Measurements from ENCODE around the gene SMAD3.

The SMAD3 gene

DNA sequence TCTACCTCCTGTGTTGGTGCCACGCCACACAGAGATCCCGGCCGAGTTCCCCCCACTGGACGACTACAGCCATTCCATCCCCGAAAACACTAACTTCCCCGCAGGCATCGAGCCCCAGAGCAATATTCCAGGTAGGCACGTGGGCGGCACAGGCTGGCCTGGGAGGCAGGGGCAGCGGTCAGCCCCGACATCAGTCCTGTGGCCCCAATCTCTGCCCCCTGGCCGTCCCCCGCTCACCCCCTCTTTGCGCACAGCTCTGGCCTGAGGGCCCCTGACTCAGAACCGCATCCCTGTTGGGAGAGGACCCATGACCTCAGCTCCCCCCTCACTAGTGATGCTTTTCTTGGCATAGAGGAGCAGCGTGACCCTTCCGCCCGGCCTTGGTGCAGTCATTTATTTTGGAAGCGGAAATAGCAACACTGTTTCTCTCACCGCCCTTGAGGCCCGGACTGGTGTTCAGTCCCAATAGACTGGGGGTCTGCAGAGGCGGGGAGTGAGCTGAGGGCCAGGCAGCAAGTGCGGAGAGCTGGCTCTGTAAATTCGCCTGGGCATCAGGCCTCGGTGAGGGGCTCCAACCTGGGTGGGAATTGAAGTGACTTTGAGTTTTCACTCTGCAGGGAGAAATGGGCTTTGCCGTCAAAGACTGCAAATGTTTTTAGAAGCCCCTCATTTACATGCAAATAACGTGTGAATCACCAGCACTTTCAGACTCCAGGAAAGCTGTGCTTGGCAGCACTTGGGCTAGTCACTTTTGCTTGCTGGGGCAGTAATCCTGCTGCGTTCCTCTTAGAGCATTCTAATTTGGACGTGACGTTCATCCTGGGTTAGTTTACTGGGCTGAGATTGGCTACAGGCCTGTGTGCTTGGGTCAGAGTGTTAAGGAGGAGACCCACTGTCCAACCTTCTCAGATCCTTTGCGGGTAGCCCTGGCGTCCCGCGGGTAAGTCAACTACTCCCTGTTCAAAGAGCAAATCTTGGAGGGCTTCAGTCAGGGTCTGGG lies 100.2 kb downstream of the SMAD3 start:
- Histone ChIP-seq H3K27me3 (ENCODE audit: control insufficient read depth, insufficient read depth, low read length) (no peaks in the 10 kb centered on the region), H3K9ac (ENCODE audit: low read depth, low read length) (peak overlapping the region; percentile 33; the same call in 1 of the 2 replicates), H3K27ac (ENCODE audit: low read depth, low read length) (peak overlapping the region; percentile 97), H3K9me3 (ENCODE audit: control insufficient read depth, insufficient read depth, low read length) (no peaks in the 10 kb centered on the region), H3K4me1 (ENCODE audit: control insufficient read depth, insufficient read depth, low read length) (peaks cover 28% of the 10 kb centered on the region), H3K4me3 (ENCODE audit: low read depth, low read length) (peak overlapping the region; percentile 23), H3K36me3 (ENCODE audit: control insufficient read depth, insufficient read depth, low read length) (peaks cover 17% of the 10 kb centered on the region; the same call in 1 of the 2 replicates)

DNA sequence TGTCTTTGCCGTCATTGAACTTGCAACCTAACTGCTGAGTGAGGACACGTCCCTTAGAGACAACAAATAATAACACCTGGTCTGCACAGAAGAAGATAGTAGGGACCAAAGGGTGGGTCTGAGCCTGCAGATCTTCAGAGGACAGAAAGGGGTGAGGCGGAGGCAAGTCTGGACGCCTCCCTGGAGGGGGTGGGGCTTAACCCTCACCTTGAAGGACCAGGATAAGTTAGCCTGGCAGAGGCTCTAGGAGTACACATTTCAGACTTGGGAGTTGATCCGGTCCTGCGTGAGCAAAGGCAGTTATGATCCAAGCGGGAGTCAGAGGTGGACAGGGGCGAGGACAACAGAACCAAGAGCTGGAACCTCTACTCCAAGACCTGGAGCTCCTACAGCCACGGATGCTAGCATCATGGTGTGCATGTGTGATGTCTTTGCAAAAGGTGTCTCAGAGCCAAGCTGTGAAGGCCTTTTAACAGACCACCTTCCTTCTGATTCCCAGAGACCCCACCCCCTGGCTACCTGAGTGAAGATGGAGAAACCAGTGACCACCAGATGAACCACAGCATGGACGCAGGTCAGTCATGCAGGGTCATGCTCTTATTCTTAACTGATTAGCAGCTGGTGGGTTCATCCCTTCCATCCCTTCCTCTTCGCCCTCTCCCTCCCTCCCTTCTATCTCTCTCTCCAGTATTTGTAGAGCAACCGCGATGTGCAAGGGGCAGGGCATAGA lies 101.0 kb downstream of the SMAD3 start:
- H3K27me3 ChIP-seq (ENCODE audit: control insufficient read depth, insufficient read depth, low read length), result no peaks in the 10 kb centered on the region
- peak overlapping the region; percentile 23 for H3K4me3 ChIP-seq (ENCODE audit: low read depth, low read length)
- H3K9ac ChIP-seq (ENCODE audit: low read depth, low read length), result no peak overlapping the region
- H3K4me1 ChIP-seq (ENCODE audit: control insufficient read depth, insufficient read depth, low read length), result peaks cover 28% of the 10 kb centered on the region
- no peaks in the 10 kb centered on the region for H3K9me3 ChIP-seq (ENCODE audit: control insufficient read depth, insufficient read depth, low read length)
- H3K27ac ChIP-seq (ENCODE audit: low read depth, low read length), result peak overlapping the region; percentile 97
- peaks cover 24% of the 10 kb centered on the region for H3K36me3 ChIP-seq (ENCODE audit: control insufficient read depth, insufficient read depth, low read length)

DNA sequence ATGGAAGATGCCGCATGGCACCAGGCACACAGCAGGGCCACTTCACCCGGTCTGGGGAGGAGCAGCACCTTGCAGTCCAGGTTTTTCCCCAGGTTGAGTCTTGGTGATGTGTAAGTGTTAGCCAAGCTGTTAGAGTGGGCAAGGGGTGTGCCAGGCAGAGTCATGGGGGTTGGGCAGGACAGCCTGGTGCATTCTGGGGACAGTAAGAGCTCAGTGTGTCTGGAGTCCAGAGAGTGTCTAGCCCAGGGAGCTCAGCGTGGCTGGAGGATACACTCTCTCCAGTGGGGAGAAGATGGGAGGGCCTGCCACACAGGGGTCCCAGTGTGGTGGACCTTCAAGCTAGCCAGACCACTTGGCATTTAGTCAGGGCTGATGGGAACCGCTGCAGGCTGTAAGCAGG lies 101.7 kb downstream of the SMAD3 start:
- Histone ChIP-seq H3K4me1 (ENCODE audit: control insufficient read depth, insufficient read depth, low read length) (peaks cover 28% of the 10 kb centered on the region), H3K4me3 (ENCODE audit: low read depth, low read length) (no peak overlapping the region), H3K9me3 (ENCODE audit: control insufficient read depth, insufficient read depth, low read length) (no peaks in the 10 kb centered on the region), H3K27me3 (ENCODE audit: control insufficient read depth, insufficient read depth, low read length) (no peaks in the 10 kb centered on the region), H3K27ac (ENCODE audit: low read depth, low read length) (no peak overlapping the region), H3K36me3 (ENCODE audit: control insufficient read depth, insufficient read depth, low read length) (peaks cover 29% of the 10 kb centered on the region), H3K9ac (ENCODE audit: low read depth, low read length) (no peak overlapping the region)

DNA sequence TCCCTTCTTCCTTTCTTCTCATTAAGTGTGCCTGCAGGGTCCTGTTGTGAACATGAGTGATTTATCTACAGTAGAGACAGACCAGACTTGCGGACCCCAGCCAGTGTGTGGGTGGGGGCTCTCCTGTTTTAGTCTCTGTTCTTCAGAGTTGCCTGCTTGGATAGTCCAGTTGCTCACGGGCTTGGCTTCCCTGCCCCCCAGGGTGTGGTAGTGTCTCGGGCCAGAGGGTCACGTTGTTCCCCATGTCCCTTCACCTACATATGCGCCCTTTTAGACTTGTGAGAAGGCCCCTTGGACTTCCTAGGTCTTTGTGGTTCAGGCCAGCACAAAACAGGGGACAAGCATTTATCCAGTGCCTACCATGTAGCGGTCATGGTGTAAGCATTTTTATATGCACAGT lies 103.3 kb downstream of the SMAD3 start:
- H3K9me3 ChIP-seq (ENCODE audit: control insufficient read depth, insufficient read depth, low read length), result no peaks in the 10 kb centered on the region
- H3K4me3 ChIP-seq (ENCODE audit: low read depth, low read length), result no peak overlapping the region
- H3K27ac ChIP-seq (ENCODE audit: low read depth, low read length), result no peak overlapping the region
- peaks cover 29% of the 10 kb centered on the region for H3K36me3 ChIP-seq (ENCODE audit: control insufficient read depth, insufficient read depth, low read length)
- no peak overlapping the region for H3K9ac ChIP-seq (ENCODE audit: low read depth, low read length)
- H3K4me1 ChIP-seq (ENCODE audit: control insufficient read depth, insufficient read depth, low read length), result peaks cover 28% of the 10 kb centered on the region
- no peaks in the 10 kb centered on the region for H3K27me3 ChIP-seq (ENCODE audit: control insufficient read depth, insufficient read depth, low read length)

DNA sequence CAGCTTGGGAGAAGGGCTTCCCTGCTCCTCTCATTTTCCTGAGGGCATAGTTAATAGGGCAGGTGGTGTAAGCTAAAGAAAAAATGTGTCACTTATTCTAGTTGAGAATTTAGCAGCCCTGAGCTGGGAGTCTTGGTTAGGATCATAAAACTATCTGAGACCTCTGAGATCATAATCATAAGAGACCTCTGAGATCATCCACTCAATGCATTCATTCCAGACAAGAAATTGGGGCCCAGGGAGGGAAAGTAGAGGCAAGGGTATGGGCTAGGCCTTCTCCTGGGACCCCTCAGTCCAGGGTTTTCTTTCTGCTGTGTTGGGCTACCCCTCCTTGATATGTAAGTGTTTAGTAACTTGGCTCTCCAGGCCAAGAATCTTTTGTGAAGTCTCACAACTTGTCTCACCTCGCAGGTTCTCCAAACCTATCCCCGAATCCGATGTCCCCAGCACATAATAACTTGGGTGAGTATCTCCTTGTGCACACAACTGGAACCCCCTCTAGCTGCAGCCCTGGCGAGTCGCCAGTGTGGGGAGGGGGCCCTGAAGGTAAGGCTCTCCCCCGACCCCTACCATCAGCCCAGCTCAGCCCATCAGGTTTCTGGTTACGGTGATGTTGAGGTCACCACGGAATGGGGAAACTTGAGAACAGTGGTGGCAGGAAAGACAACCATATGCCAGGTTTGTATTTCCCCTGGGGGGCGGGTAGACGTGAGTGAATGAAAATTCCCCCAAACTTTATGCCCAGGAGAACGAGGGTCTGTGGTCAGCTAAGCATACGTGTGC lies 104.9 kb downstream of the SMAD3 start:
- H3K9me3 ChIP-seq (ENCODE audit: control insufficient read depth, insufficient read depth, low read length), result no peaks in the 10 kb centered on the region
- H3K36me3 ChIP-seq (ENCODE audit: control insufficient read depth, insufficient read depth, low read length), result peaks cover 34% of the 10 kb centered on the region
- H3K4me1 ChIP-seq (ENCODE audit: control insufficient read depth, insufficient read depth, low read length), result peaks cover 23% of the 10 kb centered on the region
- H3K9ac ChIP-seq (ENCODE audit: low read depth, low read length), result no peak overlapping the region
- H3K4me3 ChIP-seq (ENCODE audit: low read depth, low read length), result no peak overlapping the region
- no peaks in the 10 kb centered on the region for H3K27me3 ChIP-seq (ENCODE audit: control insufficient read depth, insufficient read depth, low read length)
- no peak overlapping the region for H3K27ac ChIP-seq (ENCODE audit: low read depth, low read length)

DNA sequence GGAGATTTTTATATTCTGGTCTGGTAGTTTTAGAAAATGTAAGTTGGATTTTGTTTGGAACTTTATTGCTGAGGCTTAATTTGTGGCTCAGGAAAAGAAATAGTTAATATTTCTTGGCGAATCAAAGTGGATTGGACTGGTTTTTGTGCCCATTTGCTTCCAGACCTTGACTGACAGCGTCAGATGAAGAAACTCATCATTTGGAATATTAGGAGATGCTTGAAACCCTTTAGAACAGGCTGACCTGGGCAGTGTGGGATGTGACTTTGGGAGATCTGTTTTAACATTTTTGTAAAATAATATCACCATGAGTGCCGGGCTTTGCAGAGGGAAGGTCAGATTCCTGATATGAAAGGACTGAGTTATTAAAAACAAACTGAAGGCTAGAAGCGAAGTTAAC lies 106.1 kb downstream of the SMAD3 start:
- H3K27me3 ChIP-seq (ENCODE audit: control insufficient read depth, insufficient read depth, low read length), result no peaks in the 10 kb centered on the region
- H3K9ac ChIP-seq (ENCODE audit: low read depth, low read length), result no peak overlapping the region
- peaks cover 20% of the 10 kb centered on the region for H3K4me1 ChIP-seq (ENCODE audit: control insufficient read depth, insufficient read depth, low read length)
- H3K4me3 ChIP-seq (ENCODE audit: low read depth, low read length), result no peak overlapping the region
- no peaks in the 10 kb centered on the region for H3K9me3 ChIP-seq (ENCODE audit: control insufficient read depth, insufficient read depth, low read length)
- no peak overlapping the region for H3K27ac ChIP-seq (ENCODE audit: low read depth, low read length)
- peaks cover 34% of the 10 kb centered on the region for H3K36me3 ChIP-seq (ENCODE audit: control insufficient read depth, insufficient read depth, low read length)

DNA sequence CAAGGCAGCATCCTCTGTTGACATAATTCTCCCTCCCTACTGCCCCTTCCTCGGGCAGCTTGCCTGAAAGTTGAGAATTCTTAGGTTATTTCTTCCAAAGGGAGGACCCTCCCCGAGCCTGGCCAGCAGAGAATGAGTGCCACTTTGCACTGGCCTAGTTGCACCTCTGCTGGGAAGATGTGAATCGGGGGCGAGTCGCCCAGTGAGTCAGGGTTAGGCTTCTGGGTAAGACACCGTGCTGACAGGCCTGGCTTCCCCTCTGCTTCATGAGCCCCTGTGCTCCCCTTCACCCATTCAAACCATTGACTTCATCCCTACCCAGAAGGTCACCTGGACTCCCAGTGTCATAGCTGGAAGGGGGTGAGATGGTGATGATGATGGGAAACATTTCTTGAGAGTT lies 106.8 kb downstream of the SMAD3 start:
- peaks cover 19% of the 10 kb centered on the region; the same call in 1 of the 2 replicates for H3K4me1 ChIP-seq (ENCODE audit: control insufficient read depth, insufficient read depth, low read length)
- no peak overlapping the region for H3K9ac ChIP-seq (ENCODE audit: low read depth, low read length)
- no peaks in the 10 kb centered on the region for H3K27me3 ChIP-seq (ENCODE audit: control insufficient read depth, insufficient read depth, low read length)
- no peaks in the 10 kb centered on the region for H3K9me3 ChIP-seq (ENCODE audit: control insufficient read depth, insufficient read depth, low read length)
- no peak overlapping the region for H3K27ac ChIP-seq (ENCODE audit: low read depth, low read length)
- no peak overlapping the region for H3K4me3 ChIP-seq (ENCODE audit: low read depth, low read length)
- H3K36me3 ChIP-seq (ENCODE audit: control insufficient read depth, insufficient read depth, low read length), result peaks cover 27% of the 10 kb centered on the region

DNA sequence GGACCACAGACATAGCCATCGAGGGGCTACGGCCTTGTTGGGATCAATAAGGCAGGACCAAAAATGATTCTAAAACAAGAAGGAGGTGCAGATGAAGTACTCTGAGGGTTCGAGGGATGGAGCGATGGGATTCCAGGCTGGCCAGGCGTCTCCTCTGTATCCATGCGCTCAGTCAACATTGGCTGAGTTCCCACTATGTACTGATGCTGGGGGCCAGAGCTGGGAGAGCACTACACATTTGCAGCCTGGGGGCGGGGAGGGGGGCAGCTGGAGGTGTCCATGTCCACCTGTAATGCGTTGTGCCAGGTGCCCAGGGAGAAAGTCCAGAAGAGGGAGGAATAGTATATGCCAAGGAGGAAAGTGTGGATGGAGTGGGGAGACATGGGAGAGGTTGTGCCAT lies 107.6 kb downstream of the SMAD3 start:
- no peaks in the 10 kb centered on the region for H3K9me3 ChIP-seq (ENCODE audit: control insufficient read depth, insufficient read depth, low read length)
- H3K4me3 ChIP-seq (ENCODE audit: low read depth, low read length), result no peak overlapping the region
- H3K27ac ChIP-seq (ENCODE audit: low read depth, low read length), result no peak overlapping the region
- H3K9ac ChIP-seq (ENCODE audit: low read depth, low read length), result no peak overlapping the region
- peaks cover 24% of the 10 kb centered on the region for H3K36me3 ChIP-seq (ENCODE audit: control insufficient read depth, insufficient read depth, low read length)
- peaks cover 19% of the 10 kb centered on the region; the same call in 1 of the 2 replicates for H3K4me1 ChIP-seq (ENCODE audit: control insufficient read depth, insufficient read depth, low read length)
- H3K27me3 ChIP-seq (ENCODE audit: control insufficient read depth, insufficient read depth, low read length), result no peaks in the 10 kb centered on the region

DNA sequence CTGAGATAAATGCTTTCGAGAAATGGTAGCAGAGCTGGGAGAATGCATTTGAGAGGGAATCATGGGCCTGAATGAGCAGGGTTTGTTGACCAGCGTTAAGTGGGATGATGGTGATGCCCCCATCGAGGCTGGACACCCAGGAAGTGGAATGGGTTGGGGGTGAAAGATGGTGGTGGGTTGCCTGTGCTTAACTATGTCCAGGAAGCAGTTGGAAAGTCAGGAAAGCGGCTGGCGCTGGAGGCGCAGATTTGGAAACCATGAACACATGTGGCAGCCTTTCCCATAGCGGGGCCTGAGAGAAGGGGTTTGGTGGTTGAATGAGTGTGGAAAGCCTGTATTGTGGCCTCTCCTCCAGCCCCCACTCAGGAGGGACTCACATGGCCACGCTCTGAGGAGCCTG lies 108.4 kb downstream of the SMAD3 start:
- no peaks in the 10 kb centered on the region for H3K27me3 ChIP-seq (ENCODE audit: control insufficient read depth, insufficient read depth, low read length)
- H3K9ac ChIP-seq (ENCODE audit: low read depth, low read length), result no peak overlapping the region
- H3K4me3 ChIP-seq (ENCODE audit: low read depth, low read length), result no peak overlapping the region
- no peaks in the 10 kb centered on the region for H3K9me3 ChIP-seq (ENCODE audit: control insufficient read depth, insufficient read depth, low read length)
- peaks cover 17% of the 10 kb centered on the region for H3K36me3 ChIP-seq (ENCODE audit: control insufficient read depth, insufficient read depth, low read length)
- H3K27ac ChIP-seq (ENCODE audit: low read depth, low read length), result no peak overlapping the region
- peaks cover 19% of the 10 kb centered on the region; the same call in 1 of the 2 replicates for H3K4me1 ChIP-seq (ENCODE audit: control insufficient read depth, insufficient read depth, low read length)

DNA sequence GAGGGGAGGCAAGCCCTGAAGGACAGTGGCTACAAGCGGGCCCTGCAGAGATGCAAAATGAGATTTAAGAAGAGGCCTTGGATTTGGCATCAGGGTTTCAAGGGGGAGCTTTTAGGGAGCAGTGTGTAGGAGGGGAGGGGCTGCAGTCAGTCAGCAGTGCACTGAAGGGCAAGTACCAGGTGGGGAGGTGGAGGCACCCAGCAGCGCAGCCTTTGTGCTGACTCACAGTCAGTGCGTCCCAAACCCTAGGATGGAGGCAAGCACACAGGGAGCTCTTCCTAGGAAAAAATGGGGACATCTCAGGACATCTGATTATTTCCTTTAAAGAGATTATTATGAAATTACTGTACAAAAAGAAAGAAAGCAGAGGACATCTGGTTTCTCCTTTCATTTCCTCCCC lies 109.0 kb downstream of the SMAD3 start:
- H3K9me3 ChIP-seq (ENCODE audit: control insufficient read depth, insufficient read depth, low read length), result no peaks in the 10 kb centered on the region
- no peak overlapping the region for H3K9ac ChIP-seq (ENCODE audit: low read depth, low read length)
- peak overlapping the region; percentile 36 for H3K27ac ChIP-seq (ENCODE audit: low read depth, low read length)
- no peaks in the 10 kb centered on the region for H3K27me3 ChIP-seq (ENCODE audit: control insufficient read depth, insufficient read depth, low read length)
- H3K4me3 ChIP-seq (ENCODE audit: low read depth, low read length), result no peak overlapping the region
- H3K4me1 ChIP-seq (ENCODE audit: control insufficient read depth, insufficient read depth, low read length), result peaks cover 19% of the 10 kb centered on the region; the same call in 1 of the 2 replicates
- H3K36me3 ChIP-seq (ENCODE audit: control insufficient read depth, insufficient read depth, low read length), result peaks cover 17% of the 10 kb centered on the region

Data from HUES48 (cell line).